HG03039 (cell line): ENCODE results near the gene PRKCE.
"Not testable (repeated sequence)": the region's sequence is repeated elsewhere in the genome, so short reads cannot be mapped to it uniquely, and the experiment has no call there.

Experiments used
- ATAC-seq: cut with Tn5 transposase; IDR thresholded peaks from one replicate; pipeline ENCODE4 v1.9.1; 2021; ENCODE audit warnings: mild to moderate bottlenecking, moderate library complexity; ENCODE audit not compliant: unreplicated experiment

PRKCE gene

DNA sequence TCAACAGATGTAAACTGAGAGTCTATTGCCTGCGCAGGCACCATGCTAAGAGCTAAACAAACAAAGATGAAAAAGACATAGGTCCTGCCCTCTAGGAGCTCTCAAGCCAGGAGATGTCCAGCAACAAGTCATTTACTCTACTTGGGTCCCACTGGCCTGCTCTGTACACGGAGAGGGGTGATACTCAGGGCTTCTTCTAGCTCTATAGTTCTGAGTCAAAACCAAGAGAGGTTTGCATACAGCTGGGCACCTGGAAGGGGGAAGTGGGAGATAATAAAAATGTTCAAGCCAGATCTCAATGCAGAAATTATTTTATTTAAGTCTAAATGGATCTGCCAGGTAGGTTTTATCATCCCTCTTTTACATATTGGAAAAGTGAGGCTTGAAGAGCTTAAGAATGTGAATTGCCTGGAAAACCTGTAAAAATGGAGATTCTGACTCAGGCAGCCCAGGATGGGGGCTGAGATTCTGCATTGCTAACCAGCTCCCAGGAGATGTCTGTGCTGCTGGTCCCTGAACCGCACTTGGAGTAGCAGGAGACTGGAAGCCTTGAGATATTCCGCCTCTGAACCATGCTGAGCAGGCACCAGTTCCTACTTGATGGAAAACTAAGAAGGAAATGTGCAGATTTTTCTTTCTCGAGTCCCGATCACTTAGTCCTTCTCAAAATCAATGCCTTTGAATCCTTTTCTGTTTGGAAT, 201.1 kb downstream of the PRKCE start:
- peak; percentile 76 for ATAC-seq

DNA sequence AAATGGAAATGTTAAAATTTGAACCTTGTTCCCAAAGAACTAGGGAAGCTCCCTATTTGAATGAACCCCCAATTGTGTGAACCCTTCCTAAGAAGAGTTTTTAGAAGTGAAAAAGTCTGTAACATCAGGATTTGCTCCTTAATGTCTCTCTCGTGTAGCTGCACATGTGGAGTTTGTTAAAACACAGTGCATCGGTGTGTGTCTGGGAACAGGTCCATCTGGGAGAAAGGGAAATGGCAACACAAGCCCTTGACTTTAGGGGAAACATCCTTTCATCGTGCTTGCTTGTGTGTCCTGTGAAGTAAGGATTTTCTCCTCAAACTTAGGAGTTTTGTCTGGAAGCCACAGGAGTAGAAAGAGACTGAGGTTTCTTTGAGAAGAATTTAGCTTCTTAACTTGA, 203.9 kb downstream of the PRKCE start:
- ATAC-seq: no peak

DNA sequence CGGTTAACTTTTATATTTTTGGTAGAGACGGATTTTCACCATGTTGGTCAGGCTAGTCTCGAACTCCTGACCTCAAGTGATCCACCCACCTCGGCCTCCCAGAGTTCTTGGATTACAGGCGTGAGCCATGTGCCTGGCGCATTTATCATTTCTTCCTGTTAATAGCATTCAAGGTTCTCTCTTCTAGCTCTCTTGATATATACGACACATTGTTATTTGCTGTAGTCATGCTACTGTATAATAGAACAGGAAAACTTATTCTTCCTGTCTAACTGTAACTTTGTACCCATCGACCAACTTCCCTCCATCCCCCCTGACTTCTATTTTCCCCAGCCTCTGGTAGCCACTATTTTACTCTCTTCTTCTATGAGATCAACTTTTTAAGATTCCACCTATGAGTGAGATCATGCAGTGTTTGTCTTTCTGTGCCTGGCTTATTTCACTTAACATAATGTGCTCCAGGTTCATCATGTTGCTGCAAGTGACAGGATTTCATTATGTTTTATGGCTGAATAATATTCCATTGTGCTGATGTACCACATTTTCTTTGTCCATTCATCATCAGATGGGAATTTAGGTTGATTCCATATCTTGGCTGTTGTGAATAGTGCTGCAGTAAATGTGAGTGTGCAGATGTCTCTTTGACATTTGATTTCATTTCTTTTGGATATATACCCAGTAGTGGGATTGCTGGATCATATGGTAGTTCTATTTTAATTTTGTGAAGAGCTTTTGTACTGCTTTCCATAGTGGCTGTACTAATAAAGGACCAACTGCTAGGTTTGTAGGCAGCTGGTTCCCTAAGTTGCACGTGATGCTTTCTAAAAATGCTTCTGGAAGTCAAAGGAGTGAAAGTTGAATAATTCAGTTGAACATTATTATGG, 205.2 kb downstream of the PRKCE start:
- no peak for ATAC-seq

DNA sequence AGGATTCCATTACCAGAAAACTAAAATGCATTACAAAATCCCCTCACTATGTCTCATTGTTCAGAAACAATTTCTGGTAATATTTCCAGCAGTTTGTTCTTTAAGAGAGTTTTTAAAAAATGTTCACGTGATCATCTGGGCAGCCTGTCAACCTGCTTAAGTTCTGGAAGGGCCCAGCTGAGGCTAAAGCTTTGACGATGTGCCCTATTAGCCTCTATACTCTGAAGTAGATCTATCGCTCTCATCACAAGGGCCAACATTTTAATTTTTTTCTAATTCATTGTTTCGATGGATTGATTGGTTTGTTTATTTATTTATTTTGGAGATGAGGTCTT, 205.8 kb downstream of the PRKCE start:
- ATAC-seq: no peak

DNA sequence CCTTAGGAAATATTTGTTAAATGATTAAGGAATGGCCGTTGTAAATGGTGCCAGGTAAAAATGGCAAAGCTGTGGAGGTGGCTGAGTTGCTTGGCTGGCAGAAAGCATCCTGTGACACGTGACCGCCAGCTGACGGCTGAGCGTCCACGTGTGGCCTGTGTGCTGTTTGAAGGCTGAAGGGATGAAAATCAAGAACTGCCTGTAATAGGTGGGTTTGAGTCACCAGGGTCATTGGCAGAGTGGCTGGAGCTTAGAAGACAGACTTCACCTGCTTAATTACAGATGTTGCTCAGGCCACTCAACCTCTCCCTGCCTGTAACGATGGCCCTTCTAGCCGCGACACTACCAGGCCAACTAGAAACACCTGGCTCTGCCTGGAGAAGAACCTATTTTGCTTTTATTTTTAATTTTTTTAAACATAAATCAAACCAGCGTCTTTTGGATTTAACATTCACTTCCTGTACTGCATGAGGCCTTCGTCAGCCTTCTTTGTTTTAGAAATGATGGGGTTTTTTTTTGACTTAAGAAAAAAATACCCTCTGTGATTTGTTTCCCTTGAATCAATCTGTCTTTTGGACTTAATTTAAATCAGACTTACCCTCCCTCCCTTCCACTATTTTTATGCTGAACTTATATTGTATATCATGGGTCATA, 206.5 kb downstream of the PRKCE start:
- no peak for ATAC-seq

DNA sequence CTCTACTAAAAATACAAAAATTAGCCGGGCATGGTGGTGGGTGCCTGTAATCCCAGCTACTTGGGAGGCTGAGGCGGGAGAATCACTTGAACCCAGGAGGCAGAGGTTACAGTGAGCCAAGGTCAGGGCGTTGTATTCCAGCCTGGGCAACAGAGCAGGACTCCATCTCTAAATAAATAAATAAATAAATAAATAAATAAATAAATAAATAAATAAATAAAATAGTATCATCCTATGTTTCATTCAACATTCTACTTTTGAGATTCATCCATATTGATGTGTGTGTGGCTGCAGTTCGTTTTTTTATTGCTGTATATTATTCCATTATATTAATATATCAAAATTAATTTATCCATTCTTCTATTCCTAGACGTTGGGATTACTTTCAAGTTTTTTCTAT, 207.4 kb downstream of the PRKCE start:
- not testable (repeated sequence) for ATAC-seq

DNA sequence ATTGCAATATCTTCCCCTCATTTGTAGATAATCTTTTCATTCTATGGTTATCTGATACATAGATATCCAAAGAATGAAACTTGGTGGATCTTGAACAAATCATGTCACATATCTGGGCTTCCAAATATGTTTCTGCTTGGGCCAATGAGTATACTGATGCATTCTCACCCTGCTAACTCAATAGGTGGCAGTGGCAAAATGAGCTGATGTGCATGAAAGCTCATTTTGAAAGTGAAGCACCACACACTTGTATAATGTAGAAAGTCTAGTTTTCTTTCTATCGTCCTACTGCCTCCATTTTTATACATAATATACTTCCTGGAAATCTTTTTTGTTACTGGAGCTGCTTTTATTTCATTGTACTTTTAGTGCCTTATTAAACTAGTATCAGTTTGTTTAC, 208.2 kb downstream of the PRKCE start:
- no peak for ATAC-seq

DNA sequence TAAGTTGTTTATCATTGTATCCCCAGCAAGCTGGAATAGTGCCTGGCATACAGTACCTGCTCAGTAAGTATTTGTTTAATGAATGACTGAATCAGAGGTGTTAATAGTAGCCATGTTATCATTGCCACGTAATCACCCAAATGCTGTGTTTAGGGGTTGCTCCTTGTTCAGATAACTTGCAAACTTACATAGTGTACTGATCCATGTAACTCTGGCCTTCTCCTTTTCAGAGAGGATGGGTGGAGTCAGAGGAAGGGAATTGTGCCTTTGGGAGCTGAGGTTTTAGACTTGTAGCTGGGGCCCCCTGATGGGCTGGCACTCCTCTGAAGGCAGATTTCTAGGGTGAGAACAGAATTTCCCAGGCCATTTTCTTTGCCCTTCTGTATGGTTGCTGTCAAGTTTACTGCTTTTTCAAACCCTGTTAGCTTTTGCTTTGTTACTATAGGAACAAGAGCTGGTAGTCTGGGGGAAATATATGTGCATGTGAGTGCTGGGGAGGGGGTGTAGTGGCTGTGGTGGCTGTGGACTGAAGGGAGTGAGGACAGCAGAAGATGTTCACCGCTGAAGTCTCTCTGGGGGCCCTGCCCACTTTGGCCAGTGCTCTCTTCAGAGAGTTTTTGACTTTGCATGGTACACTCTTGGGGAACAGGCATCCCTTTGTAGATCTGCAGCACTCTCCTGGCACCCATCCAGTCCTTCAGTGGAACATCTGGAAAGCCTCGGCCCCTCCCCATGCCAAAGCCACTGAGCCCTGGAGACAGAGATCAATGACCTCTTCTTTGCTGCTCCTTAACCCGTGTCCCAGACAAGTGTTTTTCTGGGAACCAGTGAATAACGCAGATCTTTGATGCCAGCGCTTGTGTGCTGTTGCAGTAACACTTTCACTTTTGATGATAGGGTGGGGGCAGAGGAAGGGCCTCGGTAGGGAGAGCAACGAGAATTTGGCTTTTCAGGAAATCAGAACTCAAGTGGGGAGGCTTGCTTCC, 209.0 kb downstream of the PRKCE start:
- no peak for ATAC-seq

DNA sequence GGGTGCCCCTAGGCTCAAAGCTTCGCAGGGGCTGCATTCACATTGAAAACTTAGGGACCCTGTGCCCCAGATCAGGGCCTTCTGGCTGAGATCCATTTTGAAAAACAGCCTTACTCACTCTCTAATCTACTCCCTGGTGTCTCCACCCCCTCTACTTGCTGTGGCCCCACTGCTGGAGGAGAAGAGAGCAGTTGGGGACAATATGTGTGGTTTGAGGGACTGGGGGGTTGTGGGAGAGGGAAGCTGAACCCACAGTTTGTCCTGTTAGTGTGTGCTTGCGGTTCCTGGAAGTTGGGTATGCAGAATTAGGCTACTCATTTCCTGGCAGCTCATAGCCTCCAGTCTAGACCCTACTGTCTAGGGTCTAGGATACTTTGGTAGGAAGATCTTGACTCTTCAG, 211.4 kb downstream of the PRKCE start:
- ATAC-seq: no peak

DNA sequence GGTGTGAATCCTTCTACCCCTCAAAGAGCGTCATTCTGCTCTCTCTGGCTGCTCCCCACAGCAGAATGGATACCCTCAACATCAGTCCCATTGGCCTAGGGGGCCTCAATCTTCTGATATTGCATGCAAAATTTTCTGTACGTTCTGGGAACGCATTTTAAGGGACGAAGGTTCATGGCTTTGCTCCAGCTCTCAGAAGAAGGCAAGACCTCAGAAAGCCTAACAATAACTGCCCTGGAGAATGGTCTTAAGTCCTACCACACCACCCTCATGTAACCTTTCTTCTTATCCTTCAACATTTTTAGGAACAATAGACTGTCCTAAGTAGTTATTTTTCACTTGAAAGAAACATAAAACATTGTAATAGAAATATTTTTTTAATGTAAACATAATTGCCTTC, 212.6 kb downstream of the PRKCE start:
- no peak for ATAC-seq

DNA sequence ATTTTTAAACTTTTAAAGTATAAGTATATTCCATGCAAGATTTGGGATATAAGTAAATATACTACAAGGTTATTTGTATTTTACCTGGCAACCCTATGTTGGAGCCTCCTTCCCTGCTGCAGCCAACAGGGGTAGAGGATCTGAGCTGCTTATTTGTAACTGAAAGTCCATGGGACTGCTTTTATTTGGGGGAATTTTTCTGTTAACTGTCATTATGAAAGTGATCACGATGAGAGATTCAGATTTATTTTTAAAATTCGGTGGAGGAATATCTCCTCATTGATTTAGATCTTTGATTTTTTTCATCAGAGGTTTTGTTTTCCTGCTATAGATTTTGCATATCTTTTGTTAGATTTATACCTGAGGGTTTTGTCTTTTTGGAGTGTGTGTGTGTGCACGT, 215.9 kb downstream of the PRKCE start:
- ATAC-seq: no peak

DNA sequence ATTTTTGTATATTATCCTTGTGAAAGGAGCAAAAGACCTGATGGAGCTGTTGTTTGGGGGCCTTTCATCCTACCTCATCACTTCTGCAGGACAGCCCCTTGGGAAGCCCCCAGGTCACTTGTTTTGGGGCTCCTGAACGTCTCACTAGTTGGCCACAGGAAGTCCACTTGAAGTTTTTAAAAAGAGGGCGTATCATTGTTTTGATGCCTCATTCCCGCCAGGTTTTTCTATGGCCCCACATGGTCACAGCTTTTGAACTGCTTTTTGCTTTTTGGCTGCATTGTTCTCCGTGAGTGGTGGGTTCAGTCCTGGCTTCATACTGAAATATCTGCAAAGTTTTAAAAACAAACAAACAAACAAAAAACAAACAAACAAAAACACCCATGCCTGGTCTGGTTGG, 216.3 kb downstream of the PRKCE start:
- no peak for ATAC-seq

DNA sequence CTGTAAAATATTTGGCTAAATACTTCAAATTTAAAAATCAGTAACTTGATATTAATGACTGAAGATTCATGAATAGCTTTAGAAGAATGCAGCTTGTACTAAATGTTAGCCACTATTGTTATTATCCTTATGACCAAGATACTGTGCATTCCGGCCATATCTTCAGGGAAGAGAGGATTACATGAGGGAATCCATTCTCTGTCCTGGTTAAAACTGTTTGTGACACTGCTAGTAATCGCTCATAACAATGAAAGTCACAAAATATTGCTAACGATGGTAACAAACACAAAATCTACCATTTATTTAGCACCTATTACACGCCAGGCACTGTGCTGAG, 217.7 kb downstream of the PRKCE start:
- ATAC-seq: no peak

DNA sequence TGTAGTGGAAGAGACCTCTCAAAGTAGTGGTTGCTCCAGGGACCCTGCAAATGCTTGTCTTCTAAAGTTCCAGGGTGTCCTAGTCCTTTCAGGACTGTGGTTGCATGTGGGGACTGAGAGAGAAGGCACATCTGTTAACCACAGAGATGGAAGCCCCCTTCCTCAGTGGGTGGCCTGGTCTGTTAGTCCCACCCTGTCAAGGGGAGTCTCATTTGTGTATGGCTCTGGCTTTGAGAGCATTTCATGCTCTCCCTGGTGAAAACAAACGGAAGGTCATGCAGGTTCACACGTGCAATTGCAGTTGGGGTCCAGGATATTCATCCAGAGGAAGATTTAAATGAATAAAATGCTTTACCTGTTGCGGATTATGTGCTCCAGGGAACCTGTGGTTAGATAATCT, 219.6 kb downstream of the PRKCE start:
- no peak for ATAC-seq

DNA sequence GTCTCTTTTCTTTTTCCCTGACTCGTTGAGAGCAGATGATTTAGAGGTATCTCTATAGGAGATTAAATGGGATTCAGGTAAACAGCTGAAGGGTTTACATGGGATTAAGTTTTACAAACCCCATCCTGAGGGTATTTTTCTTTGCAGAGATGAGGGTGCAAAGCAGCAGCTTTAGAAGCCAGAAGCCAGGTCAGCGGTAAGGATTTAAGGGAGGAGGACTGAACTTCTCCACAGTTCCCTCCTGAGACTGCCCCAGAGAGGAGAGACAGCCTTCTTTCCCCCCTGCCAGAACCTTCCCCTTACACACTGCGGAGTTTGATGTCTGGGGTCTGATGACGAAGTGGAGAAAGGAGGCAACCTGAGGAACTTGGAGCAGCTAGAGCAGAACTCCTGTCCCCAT, 220.1 kb downstream of the PRKCE start:
- ATAC-seq: no peak

DNA sequence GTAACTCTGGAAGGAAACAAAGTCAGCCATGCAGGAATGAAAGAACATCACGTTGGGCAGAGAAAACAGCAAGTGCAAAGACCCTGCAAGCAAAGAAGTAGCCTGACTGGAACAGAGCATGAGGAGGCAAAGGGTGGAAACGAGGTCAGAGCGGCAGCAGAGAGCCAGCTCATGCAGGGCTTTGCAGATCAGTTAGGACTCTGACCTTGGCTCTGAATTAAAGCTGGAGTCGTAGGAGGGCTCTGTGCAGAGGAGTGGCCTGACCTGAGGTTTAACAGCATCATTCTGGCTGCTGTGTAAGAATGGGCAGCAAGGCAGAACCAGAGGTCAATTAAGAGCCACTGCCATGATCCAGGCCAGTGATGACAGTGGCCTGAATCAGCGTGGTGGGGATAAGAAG, 220.7 kb downstream of the PRKCE start:
- ATAC-seq: no peak

DNA sequence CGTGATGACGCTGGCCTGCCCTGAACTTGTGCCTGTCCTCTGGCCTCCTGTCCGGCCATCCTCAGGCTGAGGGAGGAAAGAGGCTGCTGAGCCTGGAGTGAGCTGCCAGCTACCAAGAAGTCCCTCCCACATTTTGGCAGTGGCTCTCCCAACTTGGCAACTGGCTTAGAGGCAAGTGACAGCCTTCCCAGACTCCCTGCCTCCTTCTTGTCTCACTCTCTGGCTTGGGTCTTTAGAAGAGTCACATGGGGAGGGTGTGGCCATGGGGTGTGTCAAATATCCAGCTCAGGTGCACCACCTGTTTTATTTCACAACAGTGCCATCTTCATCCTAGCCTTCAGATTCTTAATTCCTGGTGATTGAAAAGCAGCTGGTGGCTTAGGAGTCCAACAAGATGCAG, 222.9 kb downstream of the PRKCE start:
- ATAC-seq: no peak

DNA sequence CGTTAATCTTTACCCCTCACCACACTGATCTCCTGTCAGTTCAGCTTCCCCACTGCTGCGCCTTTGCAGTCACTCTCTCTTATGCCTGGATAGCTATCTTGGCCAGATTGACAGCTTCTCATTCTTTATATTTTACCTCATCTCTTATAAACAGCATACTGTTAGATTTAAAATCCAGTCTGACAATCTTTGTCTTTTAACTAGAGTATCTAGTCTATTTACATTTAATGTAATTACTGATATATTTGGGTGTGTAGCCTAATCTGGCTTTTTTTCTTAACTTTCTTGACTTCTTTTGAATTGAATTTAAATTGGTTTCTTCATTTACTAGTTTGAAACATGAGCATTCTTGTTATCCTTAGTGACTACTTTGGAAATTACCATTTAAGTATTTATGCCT, 225.1 kb downstream of the PRKCE start:
- no peak for ATAC-seq

DNA sequence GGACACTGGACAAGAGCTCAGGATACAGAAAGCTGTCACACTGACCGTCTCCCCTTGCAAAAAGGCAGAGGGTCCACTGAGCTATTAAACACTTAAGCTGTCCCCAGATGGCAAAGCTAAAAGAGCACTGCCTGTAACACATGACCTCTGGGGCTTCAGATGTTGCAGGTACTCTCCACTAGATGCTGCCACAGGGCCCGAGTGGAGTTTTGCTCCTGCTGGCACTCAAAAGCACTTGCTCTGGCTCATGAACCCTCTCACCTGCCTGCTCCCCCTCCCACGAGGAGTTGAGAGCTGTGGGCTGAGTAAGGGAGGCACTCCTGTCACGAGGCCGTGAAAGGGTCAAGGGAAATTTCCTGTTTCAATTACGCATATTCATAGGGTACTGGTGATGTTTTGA, 227.9 kb downstream of the PRKCE start:
- no peak for ATAC-seq

DNA sequence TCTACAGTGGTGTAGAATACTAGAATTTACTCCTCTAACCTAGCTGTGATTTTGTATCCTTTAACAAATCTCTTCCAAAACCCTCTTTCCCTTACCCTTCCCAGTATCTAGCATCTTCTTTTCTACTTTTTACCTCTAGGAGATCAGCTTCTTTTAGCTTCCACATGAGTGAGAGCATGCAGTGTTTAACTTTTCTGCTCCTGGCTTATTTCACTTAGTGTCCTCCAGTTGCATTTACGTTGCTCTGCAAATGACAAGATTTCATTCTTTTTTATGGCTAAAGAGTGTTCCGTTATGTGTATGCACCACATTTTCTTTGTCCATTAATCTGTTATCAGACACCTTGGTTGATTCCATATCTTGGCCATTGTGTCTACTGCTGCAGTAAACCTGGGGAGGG, 228.5 kb downstream of the PRKCE start:
- ATAC-seq: no peak

DNA sequence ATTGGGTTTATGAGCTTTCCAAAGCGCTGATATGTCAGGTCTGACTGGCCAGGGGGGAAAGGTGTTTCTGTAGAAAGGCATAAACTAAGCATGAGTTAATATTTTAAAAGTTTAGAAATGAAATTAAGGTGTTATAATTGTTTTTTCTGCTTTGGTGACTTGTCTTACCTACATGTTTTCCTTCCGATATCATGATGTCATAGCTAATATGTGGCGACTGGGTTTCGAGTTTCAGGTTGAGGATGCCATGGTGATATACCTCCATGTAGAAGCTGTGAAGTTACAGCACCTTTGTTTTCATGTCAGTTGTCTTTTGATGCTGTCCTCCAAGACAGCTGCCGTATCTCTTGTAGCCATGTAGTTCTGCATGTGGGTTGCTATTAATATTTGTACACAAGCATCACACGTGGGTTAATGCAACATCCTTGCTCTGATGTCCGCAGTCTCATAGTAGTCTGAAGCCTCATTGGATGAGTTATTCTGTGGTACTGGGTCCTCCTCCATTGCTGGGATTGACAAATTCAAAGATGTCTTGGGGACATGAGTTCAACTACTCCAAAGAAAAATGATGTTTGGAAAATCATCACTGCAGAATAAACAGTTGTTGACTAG, 230.6 kb downstream of the PRKCE start:
- ATAC-seq: no peak
